Panc1 (cell line): ENCODE data around the gene DIS3L2.

Experiments
- CTCF ChIP-seq: fragments of 450-650 bp; IDR thresholded peaks from 2 replicates; pipeline ENCODE4 v1.5.1; 2017; ENCODE audit warnings: mild to moderate bottlenecking
- POLR2AphosphoS5 ChIP-seq: IDR thresholded peaks from 2 replicates; pipeline ENCODE4 v1.6.1; 2012; ENCODE audit warnings: mild to moderate bottlenecking, low read depth, low read length, moderate library complexity
- REST ChIP-seq, 2 experiments: IDR thresholded peaks; 2 replicates each; pipeline ENCODE4 v1.6.1; 2011 to 2012; ENCODE audit warnings: low read depth in 2 of 2, control low read depth in 1 of 2, low read length in 1 of 2, mild to moderate bottlenecking in 1 of 2, moderate library complexity in 1 of 2; ENCODE audit not compliant: insufficient read depth in 1 of 2
- SIN3A ChIP-seq: IDR thresholded peaks from 2 replicates; pipeline ENCODE4 v1.6.1; 2012; ENCODE audit warnings: low read depth, mild to moderate bottlenecking, low read length, moderate library complexity, borderline replicate concordance; ENCODE audit not compliant: insufficient read depth
- TCF7L2 ChIP-seq: IDR thresholded peaks from 2 replicates; pipeline ENCODE4 v1.6.1; 2011; ENCODE audit warnings: mild to moderate bottlenecking, low read depth, low read length, inconsistent platforms

DNA sequence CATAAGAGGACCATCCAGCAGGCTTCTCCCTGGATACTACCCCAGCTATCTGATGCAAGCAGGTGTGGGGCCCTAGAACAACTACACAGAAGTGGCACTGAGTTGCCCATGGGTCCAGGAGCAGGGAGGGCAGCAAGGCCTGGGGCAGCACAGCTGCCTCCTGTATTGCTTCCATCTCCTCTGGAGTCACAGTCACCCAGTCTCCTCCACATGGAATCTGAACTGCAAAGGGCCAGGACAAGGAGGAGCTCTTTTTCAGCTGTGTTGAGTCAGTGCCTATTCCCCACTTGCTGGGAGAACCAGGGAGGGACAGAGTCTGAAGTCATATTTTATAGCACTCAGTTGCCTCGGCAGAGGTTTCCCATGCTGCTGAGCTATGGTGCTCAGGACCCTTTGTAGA, 349.2 kb downstream of the DIS3L2 start:
- no peak for TF ChIP-seq CTCF
- TF ChIP-seq REST (IDR thresholded peaks at IDR 0.05; ENCODE audit: insufficient read depth in 1 of 2, low read depth in 2 of 2, low read length in 1 of 2), result no peak
- no peak for TF ChIP-seq TCF7L2
- no peak for TF ChIP-seq POLR2AphosphoS5
- no peak for TF ChIP-seq SIN3A
